ENCODE results near the gene COPS6. TPM values are rescaled to one million over a fixed set of nuclear protein-coding genes. Genes with fewer than 3 reads are reported as not detected.
A peak's percentile ranks its signal among the peaks of the same experiment; 100 is the strongest.

COPS6 gene
- total RNA-seq, 4 donors from 2014 or later = 18.3 to 61.3 (median 44.5) TPM

- H3K9me3 ChIP-seq = no peaks in the 10 kb centered on the region
- peaks cover 0 to 16% (median 6%) of the 10 kb centered on the region in 4 donors for H3K36me3 ChIP-seq
- peak overlapping the region; percentile 66 to 90 (median 78) for H3K4me3 ChIP-seq
- no peaks in the 10 kb centered on the region for H3K27me3 ChIP-seq
- 20 to 25% methylated on average over 3 to 7 of the region's 7 CpGs for WGBS, 2 donors (ENCODE audit: low coverage in 1 of 2)
- intact Hi-C loops (cut with DNase I; ENCODE audit: low total_unique reads) (loop anchor here (5.0 kb wide), 1 partner anchor 38 kb away; the partner anchor contains the start of gene MBLAC1), in situ Hi-C loops (cut with MboI; ENCODE audit: low pct_ligation_motif_present in 1 of 4, low pct_unique_long_range_greater_than_20kb in 1 of 4, low sequenced_read_pairs in 3 of 4) (no loop called here)
- peak overlapping the region; percentile 89 to 93 (median 92) for H3K27ac ChIP-seq
- peaks cover 13 to 21% (median 19%) of the 10 kb centered on the region in 4 donors for H3K4me1 ChIP-seq
- DNase-seq = no peak
- TF ChIP-seq POLR2AphosphoS5 (IDR thresholded peaks at IDR 0.05) (no peak), CTCF (IDR thresholded peaks at IDR 0.05) (no peak), EP300 (IDR thresholded peaks at IDR 0.05; ENCODE audit: low read depth) (no peak), POLR2A (IDR thresholded peaks at IDR 0.05) (no peak)
Observed at GRCh38 chr7:100089458-100090196, 858 bp downstream of the COPS6 start.

GRCh38 chr7:100090527-100091410 lies 2.0 kb downstream of the COPS6 start:
- in situ Hi-C loops (cut with MboI; ENCODE audit: low pct_ligation_motif_present in 1 of 4, low pct_unique_long_range_greater_than_20kb in 1 of 4, low sequenced_read_pairs in 3 of 4) (no loop called here), intact Hi-C loops (cut with DNase I; ENCODE audit: low total_unique reads) (no loop called here)
- H3K36me3 ChIP-seq = peaks cover 0 to 26% (median 11%) of the 10 kb centered on the region in 4 donors
- DNase-seq = no peak
- 86 to 89% methylated on average over 4 to 14 of the region's 14 CpGs for WGBS, 2 donors (ENCODE audit: low coverage in 1 of 2)
- H3K9me3 ChIP-seq = no peaks in the 10 kb centered on the region
- H3K27me3 ChIP-seq = no peaks in the 10 kb centered on the region
- peaks cover 13 to 21% (median 19%) of the 10 kb centered on the region in 4 donors for H3K4me1 ChIP-seq
- TF ChIP-seq CTCF (IDR thresholded peaks at IDR 0.05) (no peak), POLR2AphosphoS5 (IDR thresholded peaks at IDR 0.05) (no peak), POLR2A (IDR thresholded peaks at IDR 0.05) (no peak), EP300 (IDR thresholded peaks at IDR 0.05; ENCODE audit: low read depth) (no peak)
- no peak overlapping the region for H3K4me3 ChIP-seq
- no peak overlapping the region for H3K27ac ChIP-seq

- Histone ChIP-seq H3K36me3 (peaks cover 0 to 34% (median 15%) of the 10 kb centered on the region in 4 donors), H3K4me3 (no peak overlapping the region), H3K27me3 (no peaks in the 10 kb centered on the region), H3K9me3 (no peaks in the 10 kb centered on the region), H3K4me1 (peaks cover 13 to 21% (median 19%) of the 10 kb centered on the region in 4 donors), H3K27ac (no peak overlapping the region)
- in situ Hi-C loops (cut with MboI; ENCODE audit: low pct_ligation_motif_present in 1 of 4, low pct_unique_long_range_greater_than_20kb in 1 of 4, low sequenced_read_pairs in 3 of 4) = no loop called here
- intact Hi-C loops (cut with DNase I; ENCODE audit: low total_unique reads) = no loop called here
- DNase-seq = no peak
- no peak for TF ChIP-seq CTCF (IDR thresholded peaks at IDR 0.05)
- WGBS, 2 donors (ENCODE audit: low coverage in 1 of 2) = 59 to 80% methylated on average over 2 to 19 of the region's 19 CpGs
Observed at GRCh38 chr7:100091411-100092181, 2.8 kb downstream of the COPS6 start.
